Ovary (tissue), 9 donors: Measurements from ENCODE around the gene RNASE11. TPM values are rescaled to one million over a fixed set of nuclear protein-coding genes. Genes with fewer than 3 reads are reported as not detected.

Experiments used
- DNase-seq, 5 donors: peaks; one replicate each; pipeline ENCODE4 v3.0.0-alpha.2; 2019 to 2020
- H3K27ac ChIP-seq, 2 donors: fragments of 200-600 bp; one replicate each; pipeline versions ENCODE4 v1.5.1 to v1.8.0; 2019 to 2022
- H3K27me3 ChIP-seq: fragments of 200-600 bp; one replicate; pipeline ENCODE4 v1.8.0; 2022
- H3K36me3 ChIP-seq: fragments of 200-600 bp; sonication (generic); one replicate; pipeline ENCODE4 v1.5.1; 2019
- H3K4me1 ChIP-seq: one replicate; pipeline ENCODE4 v1.8.1; 2013; ENCODE audit warnings: mild to moderate bottlenecking, moderate library complexity; ENCODE audit not compliant: insufficient read depth
- H3K4me3 ChIP-seq: fragments of 200-600 bp; sonication (generic); one replicate; pipeline ENCODE4 v1.5.1; 2017
- H3K9me3 ChIP-seq, 2 donors: fragments of 200-600 bp in 1 of 2; sonication (generic) in 1 of 2; one replicate each; pipeline versions ENCODE4 v1.5.1 to v1.8.1; 2013 to 2019; ENCODE audit warnings: mild to moderate bottlenecking in 1 of 2, moderate library complexity in 1 of 2
- EP300 ChIP-seq: sonication (generic); formaldehyde crosslinking; IDR thresholded peaks from one replicate; pipeline ENCODE4 v1.6.1; 2017; ENCODE audit warnings: antibody characterized with exemption
- POLR2A ChIP-seq: fragments of 450-650 bp; IDR thresholded peaks from one replicate; pipeline ENCODE4 v1.6.1; 2017; ENCODE audit warnings: antibody characterized with exemption, mild to moderate bottlenecking, moderate library complexity
- WGBS, 3 donors: extraction: QIAGEN DNeasy Blood & Tissue Kit in 1 of 3; methylation state at CpG; one replicate each; pipeline versions ENCODE4 v1.1.5 to v1.1.7; 2013 to 2017; 5-methylcytosine and 5-hydroxymethylcytosine counted together
- intact Hi-C, 4 donors: fragments of 100-400 bp; cut with DNase I; formaldehyde crosslinking; loops; one replicate each; pipeline versions ENCODE4 v1.11.0 to v1.15.1; 2022 to 2023
- polyA plus RNA-seq, 2 donors: library from polyadenylated mRNA; stranded (reverse); fragments of 200-250 nt in 1 of 2; fragments of 350-450 nt in 1 of 2; fragmentation: Illumina TruSeq in 1 of 2; extraction: RNeasy Lipid Tissue Mini Kit (QIAGEN cat#74804) in 1 of 2; gene quantifications; one replicate each; pipeline ENCODE4 v1.2.3, GENCODE V29; 2013 to 2014
- total RNA-seq, 7 donors: library from RNA; depleted of rRNA in 2 of 7; stranded (reverse); fragments of >200 nt in 2 of 7; fragmentation: NEBNext Ultra II Directional in 3 of 7; extraction: Animal tissue kit (Norgen Biotek cat#: 25700) in 3 of 7; gene quantifications; one replicate each; pipeline versions ENCODE4 v1.1.0 to v1.2.4, GENCODE V29; 2016 to 2023
- TF ChIP-seq, protein P1 (sequence below), 3 donors: fragments of 450-650 bp in 2 of 3; fragments of 200-600 bp in 1 of 3; IDR thresholded peaks; one replicate each; pipeline versions ENCODE4 v1.5.1 to v1.8.0; 2016 to 2022; ENCODE audit warnings: antibody characterized with exemption in 3 of 3, mild to moderate bottlenecking in 1 of 3
- donor health status: DM: no; HTN: no; CAD: no; lungs with moderate emphysema.
- donor health status: DM: no; HTN: no; CAD: no.
- donor health status: Bipolar disorder and iron deficiency.
- donor health status: DM: yes; HTN: yes; CAD: no.
- donor health status: DM: no; HTN: no; CAD: no.
- donor health status: DM: yes; HTN: yes; CAD: no.

RNASE11 gene
- total and polyA plus RNA-seq, 9 donors, result 0.28 TPM; not detected in 8

- H3K9me3 ChIP-seq, result no peaks in the 10 kb centered on the region
- H3K4me1 ChIP-seq, result no peaks in the 10 kb centered on the region
- no peaks in the 10 kb centered on the region for H3K27me3 ChIP-seq
- TF ChIP-seq EP300, result no peak
- TF ChIP-seq, protein P1, sequence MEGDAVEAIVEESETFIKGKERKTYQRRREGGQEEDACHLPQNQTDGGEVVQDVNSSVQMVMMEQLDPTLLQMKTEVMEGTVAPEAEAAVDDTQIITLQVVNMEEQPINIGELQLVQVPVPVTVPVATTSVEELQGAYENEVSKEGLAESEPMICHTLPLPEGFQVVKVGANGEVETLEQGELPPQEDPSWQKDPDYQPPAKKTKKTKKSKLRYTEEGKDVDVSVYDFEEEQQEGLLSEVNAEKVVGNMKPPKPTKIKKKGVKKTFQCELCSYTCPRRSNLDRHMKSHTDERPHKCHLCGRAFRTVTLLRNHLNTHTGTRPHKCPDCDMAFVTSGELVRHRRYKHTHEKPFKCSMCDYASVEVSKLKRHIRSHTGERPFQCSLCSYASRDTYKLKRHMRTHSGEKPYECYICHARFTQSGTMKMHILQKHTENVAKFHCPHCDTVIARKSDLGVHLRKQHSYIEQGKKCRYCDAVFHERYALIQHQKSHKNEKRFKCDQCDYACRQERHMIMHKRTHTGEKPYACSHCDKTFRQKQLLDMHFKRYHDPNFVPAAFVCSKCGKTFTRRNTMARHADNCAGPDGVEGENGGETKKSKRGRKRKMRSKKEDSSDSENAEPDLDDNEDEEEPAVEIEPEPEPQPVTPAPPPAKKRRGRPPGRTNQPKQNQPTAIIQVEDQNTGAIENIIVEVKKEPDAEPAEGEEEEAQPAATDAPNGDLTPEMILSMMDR (IDR thresholded peaks at IDR 0.05), result no peak
- TF ChIP-seq POLR2A, result no peak
- no peak overlapping the region for H3K4me3 ChIP-seq
- no peak for DNase-seq
- WGBS, 3 donors, result 39 to 42% (median 41%) methylated on average over 7 to 8 of the region's 8 CpGs
- intact Hi-C loops, result loop anchor here in 3 of 4 donors (5.0 kb wide), 1 partner anchor 279 kb away; no protein-coding TSS in a partner anchor
- H3K36me3 ChIP-seq, result no peaks in the 10 kb centered on the region
- no peak overlapping the region for H3K27ac ChIP-seq
These were observed 18.5 kb upstream of the RNASE11 start for GRCh38 chr14:20606190-20606901.

DNA sequence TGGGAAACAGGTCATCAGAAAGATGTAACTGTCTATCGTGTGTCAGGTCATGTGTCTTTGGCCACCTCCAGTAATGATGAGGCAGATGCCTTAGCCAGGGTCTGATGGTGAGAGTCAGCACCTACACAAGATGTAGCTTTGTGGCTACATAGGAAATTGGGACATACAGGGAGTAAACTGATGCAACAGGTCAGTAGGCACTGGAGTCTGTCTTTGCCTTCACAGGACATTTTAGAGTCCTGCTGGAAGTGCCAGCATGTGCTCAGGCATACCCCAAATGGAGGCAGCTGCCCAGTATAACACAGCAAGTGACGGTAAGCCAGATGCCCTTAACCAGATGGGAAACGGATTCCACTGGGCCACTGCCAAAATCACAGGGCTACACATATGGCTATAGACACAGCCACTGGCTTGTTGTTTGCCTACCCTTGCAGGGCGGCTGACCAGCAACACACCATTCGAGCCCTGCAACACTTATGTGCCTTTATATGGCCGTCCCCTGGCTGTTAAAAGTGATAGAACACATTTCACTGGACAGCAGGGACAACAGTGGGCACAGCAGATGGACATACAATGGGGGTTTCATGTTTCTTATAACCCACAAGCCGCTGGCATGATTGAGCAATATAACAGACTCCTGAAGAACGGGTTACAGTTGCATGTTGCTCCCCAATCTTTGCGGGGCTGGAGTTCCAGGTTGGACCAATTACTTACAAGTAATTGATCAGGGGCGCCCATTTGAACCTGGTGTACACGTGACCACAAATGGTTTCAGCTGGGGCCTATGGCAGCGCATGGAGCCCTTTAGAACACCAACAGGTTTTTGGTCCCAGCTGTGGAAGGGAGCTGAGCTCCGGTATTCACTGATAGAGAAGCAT lies 16.3 kb upstream of the RNASE11 start:
- Histone ChIP-seq H3K9me3 (no peaks in the 10 kb centered on the region), H3K4me3 (no peak overlapping the region), H3K4me1 (no peaks in the 10 kb centered on the region), H3K36me3 (no peaks in the 10 kb centered on the region), H3K27ac (no peak overlapping the region), H3K27me3 (no peaks in the 10 kb centered on the region)
- TF ChIP-seq, protein P1 (IDR thresholded peaks at IDR 0.05), result no peak
- TF ChIP-seq EP300 (no peak), POLR2A (no peak)
- 78 to 84% (median 79%) methylated on average over 13 of the region's 13 CpGs for WGBS, 3 donors
- intact Hi-C loops, result no loop called here
- DNase-seq, result no peak

GRCh38 chr14:20602583-20602982 lies 14.8 kb upstream of the RNASE11 start:
- TF ChIP-seq, protein P1 (IDR thresholded peaks at IDR 0.05), result no peak
- TF ChIP-seq POLR2A, result no peak
- no peak for TF ChIP-seq EP300
- Histone ChIP-seq H3K4me1 (no peaks in the 10 kb centered on the region), H3K9me3 (no peaks in the 10 kb centered on the region), H3K36me3 (no peaks in the 10 kb centered on the region), H3K27me3 (no peaks in the 10 kb centered on the region), H3K27ac (no peak overlapping the region), H3K4me3 (no peak overlapping the region)
- intact Hi-C loops, result no loop called here
- 86 to 90% (median 88%) methylated on average over 9 of the region's 9 CpGs for WGBS, 3 donors
- DNase-seq, result no peak

GRCh38 chr14:20601522-20601921 lies 13.7 kb upstream of the RNASE11 start:
- Histone ChIP-seq H3K4me1 (no peaks in the 10 kb centered on the region), H3K9me3 (no peaks in the 10 kb centered on the region), H3K27me3 (no peaks in the 10 kb centered on the region), H3K4me3 (no peak overlapping the region), H3K36me3 (no peaks in the 10 kb centered on the region), H3K27ac (no peak overlapping the region)
- WGBS, 3 donors, result 75 to 80% (median 79%) methylated on average over 12 of the region's 12 CpGs
- DNase-seq, result no peak
- intact Hi-C loops, result no loop called here
- TF ChIP-seq EP300 (no peak), POLR2A (no peak)
- TF ChIP-seq, protein P1 (IDR thresholded peaks at IDR 0.05), result no peak
